PC-9 (cell line): ENCODE results near the gene PAPSS1. TPM values are rescaled to one million over a fixed set of nuclear protein-coding genes. Genes with fewer than 3 reads are reported as not detected.

Source experiments
- BruUV-seq: library from RNA; stranded (reverse); fragments of 400-500 nt; replicated peaks from 2 replicates; lab custom pipeline; 2021; lab: Mats Ljungman, UMichigan
- CTCF ChIA-PET: fragments of 300-600 bp; sonication (Branson Sonifier 250); formaldehyde crosslinking; loops from one replicate; lab custom pipeline; 2022; ENCODE audit warnings: antibody characterized with exemption; lab: Charles Lee
- POLR2A ChIA-PET: fragments of 300-600 bp; sonication (Branson Sonifier 250); formaldehyde crosslinking; loops from one replicate; lab custom pipeline; 2022; ENCODE audit warnings: antibody characterized with exemption; ENCODE audit not compliant: unreplicated experiment; lab: Charles Lee
- DNase-seq, 2 experiments: peaks; one replicate each; pipeline versions ENCODE4 v3.0.0 to v3.0.0-alpha.2; 2015 to 2022; ENCODE audit warnings: mixed read lengths in 1 of 2
- H2AFZ ChIP-seq: fragments of 200-600 bp; sonication (generic); 2 replicates; pipeline ENCODE4 v1.8.1; 2017; ENCODE audit warnings: antibody characterized with exemption
- H3F3A ChIP-seq: fragments of 200-600 bp; sonication (generic); 2 replicates; pipeline ENCODE4 v1.8.1; 2017; ENCODE audit warnings: antibody characterized with exemption, mild to moderate bottlenecking, low read depth; ENCODE audit not compliant: insufficient read depth
- H3K27ac ChIP-seq: fragments of 200-600 bp; sonication (generic); 2 replicates; pipeline ENCODE4 v1.6.1; 2016; ENCODE audit warnings: mixed run types
- H3K27me3 ChIP-seq: fragments of 200-600 bp; sonication (generic); 2 replicates; pipeline ENCODE4 v1.6.1; 2016; ENCODE audit warnings: low read depth, mixed run types; ENCODE audit not compliant: insufficient read depth
- H3K36me3 ChIP-seq: fragments of 200-600 bp; sonication (generic); 2 replicates; pipeline ENCODE4 v1.6.1; 2016; ENCODE audit warnings: low read depth, mixed run types
- H3K4me1 ChIP-seq: fragments of 200-600 bp; sonication (generic); replicated peaks from 2 replicates; pipeline ENCODE4 v1.6.1; 2016; ENCODE audit warnings: mixed run types; ENCODE audit not compliant: insufficient read depth
- H3K4me2 ChIP-seq: fragments of 200-600 bp; sonication (generic); 2 replicates; pipeline ENCODE4 v1.6.1; 2017; ENCODE audit warnings: mixed run types
- H3K4me3 ChIP-seq: fragments of 200-600 bp; sonication (generic); 2 replicates; pipeline ENCODE4 v1.6.1; 2016; ENCODE audit warnings: mixed run types
- H3K79me2 ChIP-seq: fragments of 200-600 bp; sonication (generic); 2 replicates; pipeline ENCODE4 v1.6.1; 2017; ENCODE audit warnings: low read depth, mixed run types
- H3K9me2 ChIP-seq: fragments of 200-600 bp; sonication (generic); 2 replicates; pipeline ENCODE4 v1.8.1; 2017; ENCODE audit warnings: mild to moderate bottlenecking; ENCODE audit not compliant: insufficient read depth
- H3K9me3 ChIP-seq: fragments of 200-600 bp; sonication (generic); 2 replicates; pipeline ENCODE4 v1.8.1; 2016; ENCODE audit warnings: low read depth; ENCODE audit not compliant: insufficient read depth
- H4K20me1 ChIP-seq: fragments of 200-600 bp; sonication (generic); 2 replicates; pipeline ENCODE4 v1.8.1; 2017; ENCODE audit not compliant: insufficient read depth
- CTCF ChIP-seq: fragments of 200-600 bp; sonication (generic); conservative IDR thresholded peaks from 2 replicates; pipeline ENCODE4 v1.6.1; 2017; ENCODE audit warnings: mixed run types, antibody characterized with exemption, mild to moderate bottlenecking, moderate library complexity
- EZH2 ChIP-seq: fragments of 200-600 bp; sonication (generic); IDR thresholded peaks from 2 replicates; pipeline ENCODE4 v1.8.0; 2017; ENCODE audit warnings: antibody characterized with exemption, low read depth
- intact Hi-C: fragments of 100-400 bp; cut with micrococcal nuclease; formaldehyde crosslinking; loops from one replicate; pipeline ENCODE4 v1.10.0; 2022; ENCODE audit not compliant: unreplicated experiment
- total RNA-seq: library from RNA; stranded (reverse); gene quantifications from 2 replicates; pipeline ENCODE4 v1.2.3, GENCODE V29; 2021

The PAPSS1 gene
- total RNA-seq, 1 experiment from 2014 or later: 18.8 TPM

DNA sequence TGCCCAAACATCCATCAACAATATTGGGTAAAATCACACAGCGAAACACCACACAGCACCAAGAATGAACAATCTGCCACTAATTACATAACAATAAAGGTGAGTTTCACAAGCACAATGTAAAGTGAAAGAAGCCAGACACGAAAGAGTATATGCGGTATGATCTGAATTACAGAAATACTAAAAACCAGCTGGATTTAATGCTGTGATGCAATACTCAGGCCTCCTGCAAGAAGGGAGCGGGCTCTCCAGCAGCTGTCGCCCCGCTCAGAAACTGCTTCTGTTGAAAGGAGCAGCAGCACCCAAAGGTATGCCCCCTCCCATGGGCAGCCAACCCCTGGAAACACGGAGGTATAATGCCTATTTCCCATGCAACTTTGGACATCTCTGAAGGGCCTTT is 77.0 kb downstream of the PAPSS1 start:
- H3K27ac ChIP-seq: no peak overlapping the region
- CTCF ChIA-PET: no interaction called here
- POLR2A ChIA-PET: no interaction called here
- BruUV-seq: no TSS peak
- H3K9me2 ChIP-seq: no peaks in the 10 kb centered on the region
- intact Hi-C loops: no loop called here
- H3K4me3 ChIP-seq: no peak overlapping the region
- H3K79me2 ChIP-seq: no peaks in the 10 kb centered on the region
- no peaks in the 10 kb centered on the region for H3F3A ChIP-seq
- no peaks in the 10 kb centered on the region for H3K36me3 ChIP-seq
- H3K9me3 ChIP-seq: no peaks in the 10 kb centered on the region
- TF ChIP-seq CTCF: no peak
- TF ChIP-seq EZH2: no peak
- no peaks in the 10 kb centered on the region for H4K20me1 ChIP-seq
- H3K4me1 ChIP-seq: no peaks in the 10 kb centered on the region
- H3K27me3 ChIP-seq: no peaks in the 10 kb centered on the region
- H3K4me2 ChIP-seq: no peak overlapping the region
- H2AFZ ChIP-seq: no peak overlapping the region
- DNase-seq: no peak

DNA sequence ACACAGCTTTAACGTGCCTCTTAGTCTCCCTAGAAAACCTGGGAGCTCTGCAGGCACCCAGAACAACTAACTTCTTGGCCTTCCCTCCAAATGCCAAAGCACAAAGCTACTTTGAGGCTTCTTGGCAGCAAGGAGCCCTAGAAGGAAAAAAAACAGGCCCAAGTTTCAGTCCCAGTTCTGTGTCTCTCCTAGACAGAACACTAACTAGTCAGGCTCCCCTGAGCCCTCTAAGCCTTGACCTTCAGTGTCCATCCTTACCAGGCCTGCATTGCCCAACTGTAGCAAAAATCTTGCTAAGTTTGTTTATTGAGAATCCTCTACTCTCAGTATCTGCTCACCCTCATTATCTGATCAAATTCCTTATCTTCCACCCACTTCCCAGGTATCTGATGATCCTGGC is 79.2 kb downstream of the PAPSS1 start:
- no peaks in the 10 kb centered on the region for H3K9me3 ChIP-seq
- BruUV-seq: no TSS peak
- no peak for TF ChIP-seq EZH2
- no peak for TF ChIP-seq CTCF
- H3K9me2 ChIP-seq: no peaks in the 10 kb centered on the region
- no peak overlapping the region for H2AFZ ChIP-seq
- intact Hi-C loops: no loop called here
- ChIA-PET CTCF (no interaction called here), POLR2A (no interaction called here)
- H3K36me3 ChIP-seq: no peaks in the 10 kb centered on the region
- H3K27ac ChIP-seq: no peak overlapping the region
- no peaks in the 10 kb centered on the region for H3K27me3 ChIP-seq
- no peak overlapping the region for H3K4me2 ChIP-seq
- no peak for DNase-seq
- H3K4me1 ChIP-seq: no peaks in the 10 kb centered on the region
- no peaks in the 10 kb centered on the region for H3K79me2 ChIP-seq
- H3F3A ChIP-seq: no peaks in the 10 kb centered on the region
- H3K4me3 ChIP-seq: no peak overlapping the region
- no peaks in the 10 kb centered on the region for H4K20me1 ChIP-seq

GRCh38 chr4:107640197-107640596 is 79.8 kb downstream of the PAPSS1 start:
- intact Hi-C loops: no loop called here
- H3K9me3 ChIP-seq: no peaks in the 10 kb centered on the region
- H3K79me2 ChIP-seq: no peaks in the 10 kb centered on the region
- no peaks in the 10 kb centered on the region for H3F3A ChIP-seq
- no peaks in the 10 kb centered on the region for H3K36me3 ChIP-seq
- BruUV-seq: no TSS peak
- no peaks in the 10 kb centered on the region for H3K4me1 ChIP-seq
- no peak overlapping the region for H3K4me2 ChIP-seq
- no peak for DNase-seq
- TF ChIP-seq CTCF (no peak), EZH2 (no peak)
- H3K4me3 ChIP-seq: no peak overlapping the region
- no peak overlapping the region for H3K27ac ChIP-seq
- H3K27me3 ChIP-seq: no peaks in the 10 kb centered on the region
- no peaks in the 10 kb centered on the region for H3K9me2 ChIP-seq
- H4K20me1 ChIP-seq: no peaks in the 10 kb centered on the region
- CTCF ChIA-PET: no interaction called here
- no peak overlapping the region for H2AFZ ChIP-seq
- POLR2A ChIA-PET: no interaction called here
